CD4-positive, alpha-beta T cell treated with Interleukin-4 for 4 hours (primary cell): ENCODE data around the gene PIAS3.

Experiments used
- DNase-seq: peaks from one replicate; pipeline ENCODE4 v3.0.0-alpha.2; 2020

Gene PIAS3

GRCh38 chr1:145858901-145859490, at the start of gene PIAS3:
TSS of gene PIAS3 (minus strand) at chr1:145859081. CDS start at chr1:145858990, 91 bp downstream.
- peak; percentile 82 for DNase-seq

GRCh38 chr1:145908653-145909052, 49.8 kb upstream of the PIAS3 start:
- no peak for DNase-seq

- DNase-seq: no peak
Observed at GRCh38 chr1:145906954-145907753, 48.3 kb upstream of the PIAS3 start.

GRCh38 chr1:145901312-145902021, 42.6 kb upstream of the PIAS3 start:
- DNase-seq: no peak

- no peak for DNase-seq
Observed at GRCh38 chr1:145898756-145899155, 39.9 kb upstream of the PIAS3 start.

DNA sequence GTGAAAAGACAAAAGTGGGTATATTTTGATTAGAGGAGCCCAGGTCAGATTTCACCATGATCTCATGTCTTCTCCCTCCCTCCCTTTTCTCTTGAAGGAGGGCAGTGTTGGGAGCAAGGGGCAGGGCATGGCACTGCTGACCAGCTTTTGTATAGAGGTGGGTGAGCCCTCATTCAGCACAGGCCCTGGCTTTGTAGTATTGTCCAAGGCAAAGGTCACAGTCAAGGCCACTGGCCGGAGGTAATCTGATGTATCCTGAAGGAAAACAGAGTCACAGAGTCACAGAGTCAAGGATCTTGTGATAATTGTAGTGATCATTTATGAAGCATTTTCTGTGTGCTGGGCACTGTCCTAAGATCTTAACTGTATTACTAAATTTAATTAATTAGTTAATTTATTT, 39.1 kb upstream of the PIAS3 start:
- DNase-seq: no peak

GRCh38 chr1:145895471-145895870, 36.6 kb upstream of the PIAS3 start:
- no peak for DNase-seq

GRCh38 chr1:145893306-145894055, 34.6 kb upstream of the PIAS3 start:
- DNase-seq: no peak

DNA sequence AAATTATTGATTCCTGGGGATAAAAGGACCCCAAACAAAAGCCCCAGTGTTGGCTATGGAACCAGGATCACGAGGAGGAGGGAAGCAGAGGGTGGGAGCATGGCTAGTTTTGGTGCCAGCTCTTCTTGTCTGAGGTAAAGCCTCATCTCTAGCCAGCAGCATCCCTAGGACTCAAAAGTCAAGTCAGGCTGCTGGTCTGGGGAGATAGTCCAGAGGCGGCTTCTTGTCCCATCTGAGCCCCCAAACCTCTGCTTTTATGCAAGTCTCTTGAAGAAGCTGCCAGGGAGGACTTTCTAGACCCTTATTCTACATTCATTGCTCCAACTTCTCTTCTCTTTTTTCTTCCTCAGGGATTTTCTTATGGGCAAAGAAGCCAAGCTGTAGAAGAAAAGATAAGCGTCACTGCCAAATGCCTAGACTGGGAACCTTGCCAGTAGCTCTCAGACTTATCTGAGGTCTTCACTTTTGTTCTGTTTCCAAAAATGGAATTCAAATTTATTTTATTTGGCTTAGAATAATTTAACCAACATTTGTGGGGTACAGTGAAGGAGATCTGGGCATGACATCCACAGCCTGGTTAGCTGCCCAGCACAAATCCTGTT, 33.7 kb upstream of the PIAS3 start:
- no peak for DNase-seq

DNA sequence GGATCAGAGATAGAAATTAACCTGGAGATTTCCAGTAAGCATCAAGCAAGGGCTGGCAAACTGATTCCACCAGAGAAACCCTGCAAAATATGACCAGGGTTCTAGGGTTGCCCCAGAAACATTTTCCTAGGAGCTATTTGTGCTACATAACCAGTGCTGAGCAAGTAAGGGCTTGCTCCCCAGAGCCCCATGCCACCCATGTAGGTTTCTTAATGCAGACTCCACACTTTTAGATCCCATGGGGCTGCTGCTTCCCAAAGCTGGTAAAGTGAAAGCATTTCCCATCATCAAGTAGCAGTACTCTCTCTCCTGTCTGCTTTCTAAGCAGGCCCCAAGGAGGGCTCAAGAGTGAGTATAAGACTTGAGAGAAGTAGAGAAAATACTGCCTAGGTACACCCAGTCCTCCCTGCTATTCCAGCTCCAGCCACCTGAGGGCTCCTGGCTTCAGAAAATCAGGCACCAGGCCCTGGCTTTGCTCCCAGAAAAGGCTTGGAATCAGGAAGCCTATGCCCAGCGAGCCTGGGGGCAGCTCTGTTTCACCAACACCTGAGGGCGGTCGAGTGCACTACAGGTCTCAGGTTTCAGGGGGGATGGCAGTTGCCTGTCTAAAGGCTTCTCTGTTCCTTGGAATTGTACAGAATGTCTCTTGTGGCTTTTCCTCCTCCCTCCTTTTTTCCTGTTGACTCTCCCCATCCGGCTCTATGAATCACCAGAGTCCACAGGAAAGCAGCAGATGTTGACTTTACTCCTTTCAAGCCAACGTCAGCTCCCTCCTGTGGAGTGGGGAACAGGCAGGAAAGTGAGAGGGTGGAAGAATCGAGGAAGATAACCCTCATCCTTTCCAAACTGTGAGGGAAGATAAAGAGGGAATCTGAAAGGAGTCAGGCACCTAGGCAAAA, 33.0 kb upstream of the PIAS3 start:
- DNase-seq: peak; percentile 33

- no peak for DNase-seq
Observed at GRCh38 chr1:145891143-145891542, 32.3 kb upstream of the PIAS3 start.

DNA sequence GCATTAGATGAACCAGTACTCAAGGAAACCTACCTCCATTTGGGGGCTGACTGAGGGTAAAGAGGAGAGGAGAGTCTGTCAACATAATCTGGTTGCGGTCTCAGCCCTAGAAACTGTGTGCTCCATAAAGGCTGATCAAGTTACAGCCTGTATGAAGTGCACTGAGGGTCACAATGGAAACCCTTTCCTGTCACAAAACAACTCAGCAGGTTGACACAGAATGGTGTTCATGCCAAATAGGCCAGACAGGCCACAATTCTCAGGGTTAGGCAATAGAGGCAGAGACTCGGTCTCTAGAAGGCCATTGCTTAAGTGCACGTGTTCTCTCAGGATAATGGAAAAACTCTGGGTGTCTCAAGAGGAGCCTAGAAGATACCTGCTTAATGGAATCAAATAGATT, 30.8 kb upstream of the PIAS3 start:
- no peak for DNase-seq

DNA sequence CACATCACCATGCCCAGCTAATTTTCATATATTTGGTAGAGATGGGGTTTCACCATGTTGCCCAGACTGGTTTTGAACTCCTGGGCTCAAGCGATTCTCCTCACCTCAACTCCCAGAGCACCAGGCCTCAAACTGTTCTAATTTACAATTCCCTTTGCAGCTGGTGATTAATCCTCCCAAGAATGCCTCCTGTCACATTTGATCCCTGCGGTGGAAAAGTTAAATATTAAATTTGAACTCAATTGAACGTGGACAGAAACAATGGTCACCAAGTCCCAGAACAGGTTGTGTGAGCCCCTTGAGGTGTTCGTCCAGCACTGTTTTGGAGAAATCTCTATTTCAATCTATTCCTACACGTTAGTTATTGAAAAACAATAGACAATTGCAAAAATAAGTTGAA, 28.8 kb upstream of the PIAS3 start:
- no peak for DNase-seq

- no peak for DNase-seq
Observed at GRCh38 chr1:145886816-145887215, 27.9 kb upstream of the PIAS3 start.

DNA sequence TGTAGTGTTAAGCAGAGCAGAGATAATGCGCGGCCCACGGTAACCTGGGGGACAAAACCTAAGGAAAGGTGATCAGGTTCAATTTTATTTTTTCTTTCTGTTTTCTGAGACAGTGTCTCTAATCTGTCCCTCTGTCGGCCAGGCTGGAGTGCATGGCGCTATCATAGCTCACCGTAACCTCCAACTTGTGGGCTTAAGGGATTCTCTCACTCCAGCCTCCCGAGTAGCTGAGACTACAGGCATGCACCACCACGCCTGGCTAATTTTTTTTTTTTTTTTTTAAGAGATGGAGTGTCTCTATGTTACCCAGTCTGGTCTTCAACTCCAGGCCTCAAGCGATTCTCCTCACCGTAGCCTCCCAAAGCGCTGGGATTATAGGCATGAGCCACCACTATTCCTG, 27.5 kb upstream of the PIAS3 start:
- DNase-seq: no peak

DNA sequence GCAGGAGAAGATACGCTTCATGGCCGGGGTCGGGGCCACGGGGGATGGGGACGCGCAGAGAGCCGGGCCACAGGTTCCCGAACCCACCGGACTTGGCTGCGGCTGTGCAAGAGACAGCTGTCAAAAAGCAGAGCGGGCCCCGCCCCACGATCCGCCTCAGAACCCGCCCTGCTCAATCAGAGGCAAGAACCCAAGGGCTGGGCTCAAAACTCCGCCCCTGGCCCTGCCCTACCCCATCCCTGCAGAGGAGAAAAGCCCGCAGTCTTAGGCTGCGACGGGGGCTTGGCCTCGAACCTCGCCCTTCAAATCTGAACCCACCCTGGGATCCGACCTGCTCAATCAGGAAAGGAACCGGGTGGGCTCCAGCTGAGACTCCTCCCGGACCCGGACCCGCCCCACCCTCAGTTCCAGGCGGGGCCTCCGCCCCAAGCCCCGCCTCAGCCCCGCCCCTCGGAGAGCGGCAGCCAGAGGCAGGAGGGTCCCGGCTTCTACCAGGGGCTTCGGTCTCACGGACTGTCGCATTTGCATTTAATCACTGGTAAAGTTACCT, 26.9 kb upstream of the PIAS3 start, which contains the start of gene ANKRD35:
Gene ANKRD35, minus strand, starts transcription at position 129 of the 550 bp plus-strand sequence. Its CDS starts 108 bp downstream, at position 21.
- peak; percentile 64 for DNase-seq

GRCh38 chr1:145884675-145885074, 25.8 kb upstream of the PIAS3 start:
- no peak for DNase-seq

- DNase-seq: no peak
Observed at GRCh38 chr1:145879775-145880174, 20.9 kb upstream of the PIAS3 start.

DNA sequence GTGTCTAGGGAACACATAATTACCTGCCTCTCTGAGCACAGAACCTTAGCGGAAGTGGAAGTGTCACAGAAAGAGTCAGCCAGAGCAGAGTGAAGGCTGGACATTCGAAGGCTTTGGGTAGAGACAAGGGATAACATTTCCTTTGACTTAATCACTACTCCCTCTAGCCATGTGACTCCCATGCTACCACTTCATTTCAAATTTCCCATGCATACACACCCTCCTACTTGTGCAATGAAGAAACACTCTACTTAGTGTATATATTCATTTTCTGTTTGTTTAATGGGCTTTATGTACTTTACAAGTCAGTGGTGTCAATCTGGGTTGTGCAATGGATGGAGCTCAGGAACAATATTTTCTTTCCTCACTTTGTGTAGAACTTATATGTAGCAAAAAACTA, 19.8 kb upstream of the PIAS3 start:
- no peak for DNase-seq

GRCh38 chr1:145877923-145878486, 19.1 kb upstream of the PIAS3 start:
- DNase-seq: no peak

- no peak for DNase-seq
Observed at GRCh38 chr1:145874646-145875045, 15.8 kb upstream of the PIAS3 start.
